GM08714 (cell line): ENCODE measurements around the gene RNF20.
"Not testable (repeated sequence)": the region's sequence is repeated elsewhere in the genome, so short reads cannot be mapped to it uniquely, and the experiment has no call there.

Experiments used
- H3K4me3 ChIP-seq: fragments of 200-500 bp; sonication (Bioruptor generic); 2 replicates; pipeline ENCODE4 v1.5.1; 2014; ENCODE audit warnings: mild to moderate bottlenecking, low read length, inconsistent platforms
- ZNF274 ChIP-seq: IDR thresholded peaks from 2 replicates; pipeline ENCODE4 v1.6.1; 2012; ENCODE audit warnings: mild to moderate bottlenecking, low read depth, low read length

RNF20 gene

GRCh38 chr9:101564252-101564651 is 30.6 kb downstream of the RNF20 start:
- TF ChIP-seq ZNF274: no peak
- no peak overlapping the region for H3K4me3 ChIP-seq

DNA sequence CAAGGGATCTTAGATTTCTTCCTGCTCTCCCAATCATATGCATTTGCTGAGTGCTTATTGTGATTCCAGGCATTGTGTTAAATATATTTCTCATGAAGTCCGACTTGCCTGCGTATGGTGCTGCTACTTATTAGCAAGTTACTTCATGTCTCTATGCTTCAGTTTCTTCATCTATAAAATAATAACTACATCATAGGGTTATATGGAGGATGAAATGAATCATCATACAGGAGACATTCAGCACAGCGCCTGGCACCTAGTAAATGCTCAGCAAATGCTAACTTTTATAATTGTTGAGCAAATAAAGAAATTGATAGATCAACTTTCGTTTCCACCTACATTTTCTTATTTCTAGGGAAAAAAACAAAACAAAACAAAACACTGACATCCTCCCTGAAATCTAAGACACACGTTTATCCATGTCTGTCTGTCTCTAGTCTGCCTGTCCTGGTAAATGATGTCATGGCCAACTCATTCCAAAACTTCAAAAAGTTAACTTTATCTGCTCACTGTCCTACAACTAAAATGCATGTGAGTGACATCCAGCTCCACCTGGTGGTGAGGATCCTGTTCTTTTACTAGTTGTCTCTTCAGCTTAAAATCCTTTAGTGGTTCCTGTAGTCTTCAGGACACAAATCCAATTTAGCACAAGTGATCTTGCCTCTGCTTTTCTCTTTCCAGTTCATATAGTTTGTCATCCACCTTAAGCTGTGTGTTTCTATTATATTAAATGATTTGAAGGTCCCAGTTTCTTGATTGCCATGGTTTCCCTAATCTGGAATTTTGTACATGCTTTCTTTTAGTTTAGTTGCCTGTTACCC is 33.5 kb downstream of the RNF20 start:
- no peak for TF ChIP-seq ZNF274
- no peak overlapping the region for H3K4me3 ChIP-seq

GRCh38 chr9:101567725-101568350 is 34.2 kb downstream of the RNF20 start:
- no peak overlapping the region for H3K4me3 ChIP-seq
- no peak for TF ChIP-seq ZNF274

GRCh38 chr9:101569741-101570501 is 36.3 kb downstream of the RNF20 start:
- no peak overlapping the region for H3K4me3 ChIP-seq
- no peak for TF ChIP-seq ZNF274

- TF ChIP-seq ZNF274: no peak
Observed at GRCh38 chr9:101571114-101571513, 37.5 kb downstream of the RNF20 start.

DNA sequence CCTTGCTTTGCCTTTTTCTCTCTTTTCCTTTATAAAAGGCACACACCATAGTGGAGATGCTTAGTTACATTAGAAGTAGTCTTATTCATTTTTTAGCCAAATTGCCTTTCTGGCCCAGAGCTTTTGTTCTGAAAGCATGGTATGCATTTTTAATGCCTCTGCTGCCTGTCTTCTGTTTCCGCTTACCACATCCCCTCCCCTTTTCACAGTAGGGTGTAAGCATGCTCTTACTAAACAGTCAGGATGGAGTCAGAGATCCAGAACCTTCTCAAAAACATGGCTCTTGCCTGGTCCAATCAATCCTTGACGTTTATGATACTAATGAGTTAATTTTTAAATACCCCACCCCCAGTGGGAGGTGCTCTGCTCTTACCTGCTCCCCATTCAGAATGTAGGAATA is 38.7 kb downstream of the RNF20 start:
- TF ChIP-seq ZNF274: no peak
- H3K4me3 ChIP-seq: no peak overlapping the region

More at GRCh38 chr9:101571114-101571513, 37.5 kb downstream of the RNF20 start:
- H3K4me3 ChIP-seq: no peak overlapping the region

DNA sequence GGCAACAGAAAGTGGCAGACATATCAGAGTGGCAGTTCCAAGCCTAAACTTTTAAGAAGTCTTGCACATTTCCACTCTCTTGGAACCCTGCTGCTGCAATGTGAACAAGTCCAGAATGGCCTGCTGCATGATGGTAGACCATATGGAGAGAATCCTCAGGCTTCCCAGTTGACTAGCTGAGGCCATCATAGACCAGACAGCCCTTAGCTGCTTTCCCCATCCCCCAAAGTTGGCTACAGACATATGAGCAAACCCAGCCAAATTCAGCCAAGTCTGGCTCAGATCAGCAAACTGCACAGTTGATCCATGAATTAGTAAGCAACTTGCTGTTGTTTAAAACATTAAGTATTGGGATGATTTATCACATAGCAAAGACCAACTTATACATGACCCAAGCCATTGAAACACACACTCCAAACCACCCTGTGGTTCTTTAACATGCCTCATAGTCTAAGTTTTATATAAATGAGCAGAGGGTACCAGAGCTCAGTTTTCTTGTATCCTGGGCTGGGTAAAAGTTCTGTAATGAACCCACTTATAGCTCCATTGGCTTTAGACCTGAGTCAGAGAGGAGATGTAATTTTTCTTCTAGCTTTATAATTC is 41.2 kb downstream of the RNF20 start:
- H3K4me3 ChIP-seq: no peak overlapping the region
- no peak for TF ChIP-seq ZNF274

DNA sequence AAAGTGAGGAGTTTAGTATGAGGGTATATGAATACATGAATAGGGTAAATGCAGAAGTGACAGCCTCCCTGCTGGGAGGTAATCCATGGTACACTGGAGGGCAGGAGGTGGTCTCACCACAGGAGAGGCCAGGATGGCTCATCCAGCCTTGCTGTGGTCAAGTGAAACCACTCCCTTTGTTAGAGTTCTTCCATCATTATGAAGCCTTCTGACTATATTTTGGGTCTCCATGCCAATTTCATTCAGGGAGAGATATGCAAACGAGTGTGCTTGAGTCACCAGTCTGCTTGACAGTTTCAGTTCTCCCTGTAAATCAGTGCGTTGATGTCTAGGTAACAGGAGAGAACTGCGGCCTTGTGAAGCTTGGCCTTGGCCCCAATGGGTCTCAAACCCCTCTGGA is 44.7 kb downstream of the RNF20 start:
- TF ChIP-seq ZNF274: no peak
- no peak overlapping the region for H3K4me3 ChIP-seq

GRCh38 chr9:101579711-101580545 is 46.3 kb downstream of the RNF20 start:
- TF ChIP-seq ZNF274: no peak
- no peak overlapping the region for H3K4me3 ChIP-seq

- TF ChIP-seq ZNF274: no peak
- no peak overlapping the region for H3K4me3 ChIP-seq
Observed at GRCh38 chr9:101582553-101582952, 48.9 kb downstream of the RNF20 start.

GRCh38 chr9:101585740-101586139 is 52.1 kb downstream of the RNF20 start:
- H3K4me3 ChIP-seq: no peak overlapping the region
- TF ChIP-seq ZNF274: no peak

DNA sequence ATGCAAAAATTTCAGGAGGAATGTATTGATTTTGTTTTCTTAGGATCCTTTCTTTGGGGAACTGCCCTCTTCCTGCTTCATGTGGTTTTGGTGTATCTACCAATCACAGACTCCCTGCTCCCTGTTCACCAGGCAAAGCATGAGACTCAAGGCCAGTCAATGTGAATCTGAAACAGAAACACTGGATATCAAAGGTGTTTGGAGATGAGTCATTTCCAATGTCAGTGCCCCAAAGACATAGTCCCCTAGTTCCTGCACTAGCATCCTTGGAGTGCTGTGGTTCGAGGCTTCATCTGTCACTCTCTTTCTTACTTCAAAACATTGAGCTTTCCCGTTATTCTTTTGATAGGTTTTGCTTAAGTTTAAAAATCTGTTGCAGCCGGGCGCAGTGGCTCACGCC is 53.0 kb downstream of the RNF20 start:
- no peak for TF ChIP-seq ZNF274
- no peak overlapping the region for H3K4me3 ChIP-seq

DNA sequence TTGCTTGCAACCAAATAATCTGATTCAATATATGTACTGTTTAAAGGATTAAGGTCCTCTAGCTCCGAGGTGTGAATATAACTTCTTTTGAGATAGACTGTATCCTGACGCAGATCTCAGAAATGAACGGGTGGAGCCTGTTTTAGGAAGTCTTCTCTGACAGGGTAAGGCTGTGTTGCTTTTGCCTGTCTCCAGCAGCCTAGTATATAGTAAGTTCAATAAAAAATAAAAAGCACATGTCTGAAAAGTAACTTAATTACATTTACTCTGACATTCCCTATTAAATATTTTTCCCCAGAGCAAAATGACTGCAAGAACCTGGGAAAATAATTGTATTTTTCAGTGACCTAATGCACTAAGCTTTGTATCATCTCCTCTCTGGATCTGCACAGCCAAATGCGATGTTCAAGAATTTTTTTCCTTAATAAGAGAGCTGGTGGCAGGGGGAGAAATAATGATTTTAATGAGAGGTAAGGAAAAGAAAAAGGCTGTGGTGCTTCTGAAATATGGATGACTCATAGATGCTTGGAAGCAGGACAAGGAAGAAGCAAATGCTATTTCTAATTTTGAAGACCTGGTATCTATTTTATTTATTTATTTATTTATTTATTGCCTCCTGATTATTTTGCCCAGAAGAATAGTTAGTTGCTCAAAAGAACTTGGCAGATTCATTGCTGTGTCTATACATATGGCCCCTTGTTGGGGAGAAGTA is 53.8 kb downstream of the RNF20 start:
- H3K4me3 ChIP-seq: no peak overlapping the region
- no peak for TF ChIP-seq ZNF274

DNA sequence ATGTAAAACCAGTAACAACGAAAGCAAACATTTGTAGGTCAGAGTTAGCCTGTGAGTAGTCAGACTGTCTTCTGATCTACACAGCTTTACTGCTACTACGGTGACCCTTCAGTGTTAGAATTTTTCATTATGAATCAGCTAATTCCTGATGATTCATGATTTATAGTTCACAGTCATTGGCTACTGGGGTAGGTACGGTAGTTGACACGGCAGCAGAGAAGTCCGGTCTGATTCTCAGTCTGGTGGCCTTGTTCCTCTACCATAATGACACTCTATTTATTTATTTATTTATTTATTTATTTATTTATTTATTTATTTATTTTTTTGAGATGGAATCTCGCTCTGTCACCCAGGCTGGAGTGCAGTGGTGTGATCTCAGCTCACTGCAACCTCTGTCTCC is 56.4 kb downstream of the RNF20 start:
- not testable (repeated sequence) for H3K4me3 ChIP-seq
